WTC11 (cell line): ENCODE results near the gene TMEM190.

Experiments used
- NR1H2 ChIP-seq: sonication (generic); formaldehyde crosslinking; IDR thresholded peaks from 2 replicates; pipeline ENCODE4 v1.9.0; 2021; ENCODE audit warnings: mild to moderate bottlenecking, moderate library complexity, missing genetic modification reagents
- NR2C2 ChIP-seq: sonication (generic); formaldehyde crosslinking; IDR thresholded peaks from 2 replicates; pipeline ENCODE4 v1.8.0; 2022; ENCODE audit warnings: mild to moderate bottlenecking, missing genetic modification reagents
- USF2 ChIP-seq: sonication (generic); formaldehyde crosslinking; IDR thresholded peaks from 2 replicates; pipeline ENCODE4 v1.8.1; 2023; ENCODE audit warnings: mild to moderate bottlenecking, missing genetic modification reagents, moderate library complexity
- ZNF416 ChIP-seq: fragments of 250-450 bp; sonication (Bioruptor Pico); IDR thresholded peaks from 2 replicates; pipeline ENCODE4 v1.9.0; 2021; ENCODE audit warnings: mild to moderate bottlenecking, inconsistent platforms
- TF ChIP-seq, protein P1 (sequence below): fragments of 200-600 bp; IDR thresholded peaks from 2 replicates; pipeline ENCODE4 v1.8.0; 2022; ENCODE audit warnings: antibody characterized with exemption

DNA sequence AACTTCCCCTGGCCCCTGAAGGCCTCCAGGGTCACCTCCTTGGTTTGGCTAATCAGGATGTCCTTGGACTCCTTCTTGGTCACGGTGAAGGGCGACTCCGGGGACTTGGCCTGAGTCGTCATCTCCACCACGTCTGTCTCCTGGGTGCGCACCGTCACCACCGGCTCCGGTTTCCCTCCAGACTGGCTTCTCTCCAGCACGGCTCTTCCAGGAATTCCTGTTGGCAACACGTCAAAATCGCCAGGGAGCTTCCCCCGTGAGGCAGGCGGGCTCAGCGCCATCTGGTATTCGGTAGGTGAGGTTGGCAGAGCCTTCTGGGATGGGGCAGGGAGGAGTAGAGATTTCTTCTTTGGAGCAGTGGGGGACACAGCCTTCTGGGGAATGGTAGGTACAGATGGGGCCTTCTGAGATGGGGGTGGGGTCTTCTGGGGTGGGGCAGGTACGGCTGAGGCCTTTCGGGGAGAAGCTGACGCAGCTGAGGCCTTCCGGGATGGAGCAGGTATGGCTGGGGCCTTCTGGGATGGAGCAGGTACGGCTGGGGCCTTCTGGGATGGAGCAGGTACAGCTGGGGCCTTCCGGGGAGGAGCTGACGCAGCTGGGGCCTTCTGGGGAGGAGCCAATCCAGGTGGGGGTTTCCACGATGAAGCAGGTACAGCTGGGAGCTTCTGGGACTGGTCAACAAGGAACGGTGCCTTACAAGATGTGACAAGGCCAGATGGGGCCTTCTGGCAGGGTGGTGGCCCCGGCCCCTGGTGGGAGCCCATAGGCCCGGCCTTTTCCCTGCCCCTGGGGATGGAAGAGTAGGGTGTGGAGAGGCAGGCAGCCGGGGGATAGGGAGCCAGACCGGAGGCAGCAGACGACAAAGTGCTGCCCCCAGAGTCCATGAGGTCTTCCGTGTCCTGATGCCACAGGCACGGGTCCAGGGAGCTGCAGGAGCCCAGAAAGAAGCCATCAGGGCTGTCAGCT, 17.4 kb upstream of the TMEM190 start:
- TF ChIP-seq, protein P1, sequence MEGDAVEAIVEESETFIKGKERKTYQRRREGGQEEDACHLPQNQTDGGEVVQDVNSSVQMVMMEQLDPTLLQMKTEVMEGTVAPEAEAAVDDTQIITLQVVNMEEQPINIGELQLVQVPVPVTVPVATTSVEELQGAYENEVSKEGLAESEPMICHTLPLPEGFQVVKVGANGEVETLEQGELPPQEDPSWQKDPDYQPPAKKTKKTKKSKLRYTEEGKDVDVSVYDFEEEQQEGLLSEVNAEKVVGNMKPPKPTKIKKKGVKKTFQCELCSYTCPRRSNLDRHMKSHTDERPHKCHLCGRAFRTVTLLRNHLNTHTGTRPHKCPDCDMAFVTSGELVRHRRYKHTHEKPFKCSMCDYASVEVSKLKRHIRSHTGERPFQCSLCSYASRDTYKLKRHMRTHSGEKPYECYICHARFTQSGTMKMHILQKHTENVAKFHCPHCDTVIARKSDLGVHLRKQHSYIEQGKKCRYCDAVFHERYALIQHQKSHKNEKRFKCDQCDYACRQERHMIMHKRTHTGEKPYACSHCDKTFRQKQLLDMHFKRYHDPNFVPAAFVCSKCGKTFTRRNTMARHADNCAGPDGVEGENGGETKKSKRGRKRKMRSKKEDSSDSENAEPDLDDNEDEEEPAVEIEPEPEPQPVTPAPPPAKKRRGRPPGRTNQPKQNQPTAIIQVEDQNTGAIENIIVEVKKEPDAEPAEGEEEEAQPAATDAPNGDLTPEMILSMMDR, result no peak
- TF ChIP-seq NR2C2 (CRISPR knock-in tag) (no peak), NR1H2 (no peak), USF2 (no peak), ZNF416 (no peak)
